GM21367 (cell line): ENCODE data around the gene TMEFF1.

ENCODE experiments used
- ATAC-seq: cut with Tn5 transposase; IDR thresholded peaks from one replicate; pipeline ENCODE4 v1.9.1; 2021; ENCODE audit not compliant: unreplicated experiment

TMEFF1 gene

GRCh38 chr9:100445903-100446549, 26.9 kb upstream of the TMEFF1 start:
- ATAC-seq, result no peak

GRCh38 chr9:100447041-100447440, 25.9 kb upstream of the TMEFF1 start:
- ATAC-seq, result no peak

- no peak for ATAC-seq
Measured at GRCh38 chr9:100448266-100448665, 24.7 kb upstream of the TMEFF1 start.

- ATAC-seq, result peak; percentile 55
Measured at GRCh38 chr9:100449420-100449819, 23.5 kb upstream of the TMEFF1 start.

GRCh38 chr9:100452894-100453293, 20.1 kb upstream of the TMEFF1 start:
- ATAC-seq, result no peak

GRCh38 chr9:100455470-100455869, 17.5 kb upstream of the TMEFF1 start:
- ATAC-seq, result no peak

- no peak for ATAC-seq
Measured at GRCh38 chr9:100457517-100457916, 15.4 kb upstream of the TMEFF1 start.

- no peak for ATAC-seq
Measured at GRCh38 chr9:100459963-100460362, 13.0 kb upstream of the TMEFF1 start.

GRCh38 chr9:100465274-100465673, 7.7 kb upstream of the TMEFF1 start:
- ATAC-seq, result no peak

- ATAC-seq, result no peak
Measured at GRCh38 chr9:100465761-100466160, 7.2 kb upstream of the TMEFF1 start.

GRCh38 chr9:100466171-100466828, 6.6 kb upstream of the TMEFF1 start:
- ATAC-seq, result no peak

GRCh38 chr9:100466829-100467221, 6.1 kb upstream of the TMEFF1 start:
- no peak for ATAC-seq

- ATAC-seq, result no peak
Measured at GRCh38 chr9:100468041-100468440, 4.9 kb upstream of the TMEFF1 start.

GRCh38 chr9:100472268-100472667, 681 bp upstream of the TMEFF1 start:
- ATAC-seq, result no peak

GRCh38 chr9:100473276-100474081, 530 bp downstream of the TMEFF1 start:
- ATAC-seq, result peak; percentile 69

- no peak for ATAC-seq
Measured at GRCh38 chr9:100474082-100474923, 1.4 kb downstream of the TMEFF1 start.

- ATAC-seq, result no peak
Measured at GRCh38 chr9:100474924-100475276, 2.0 kb downstream of the TMEFF1 start.

GRCh38 chr9:100477241-100477640, 4.3 kb downstream of the TMEFF1 start:
- no peak for ATAC-seq

- no peak for ATAC-seq
Measured at GRCh38 chr9:100478192-100478591, 5.2 kb downstream of the TMEFF1 start.

GRCh38 chr9:100479820-100480219, 6.9 kb downstream of the TMEFF1 start:
- ATAC-seq, result no peak

- ATAC-seq, result no peak
Measured at GRCh38 chr9:100485196-100485595, 12.2 kb downstream of the TMEFF1 start.
